ENCODE results near the gene KAT5. TPM values are rescaled to one million over a fixed set of nuclear protein-coding genes. Genes with fewer than 3 reads are reported as not detected.

KAT5 gene
- total and polyA plus RNA-seq, 2 of the 4 experiments (the other 2 are of a cell fraction), result 33.3 to 34.2 TPM

GRCh38 chr11:65672180-65672860, 39.7 kb upstream of the KAT5 start:
- Histone ChIP-seq H4K5ac (ENCODE audit: low read depth, low read length) (no peak overlapping the region), H2AFZ (replicated peaks; ENCODE audit: low read length, poor library complexity) (no peak overlapping the region), H3K56ac (ENCODE audit: extremely low read depth, insufficient read depth, low read length) (no peak overlapping the region), H3K18ac (ENCODE audit: low read depth, low read length) (no peak overlapping the region), H2BK15ac (ENCODE audit: low read depth, low read length) (no peak overlapping the region), H3K36me3 (ENCODE audit: control insufficient read depth, insufficient read depth, low read length) (no peaks in the 10 kb centered on the region), H3K4ac (ENCODE audit: low read depth, low read length) (no peak overlapping the region), H4K20me1 (ENCODE audit: insufficient read depth, low read length) (no peaks in the 10 kb centered on the region), H3K4me3 (ENCODE audit: insufficient read depth, low read depth, low read length) (no peak overlapping the region), H2AK9ac (replicated peaks; ENCODE audit: low read depth, low read length, poor library complexity) (no peak overlapping the region), H3K9me3 (ENCODE audit: control insufficient read depth, insufficient read depth, low read length) (no peaks in the 10 kb centered on the region), H2BK20ac (ENCODE audit: low read depth, low read length) (no peak overlapping the region), H4K8ac (ENCODE audit: low read depth in 2 of 2, low read length in 2 of 2) (no peak overlapping the region), H2AK5ac (ENCODE audit: low read depth, low read length) (no peak overlapping the region), H3K14ac (replicated peaks; ENCODE audit: low read depth, low read length) (no peak overlapping the region), H3K4me2 (ENCODE audit: low read depth, low read length) (no peak overlapping the region), H3K9me1 (ENCODE audit: insufficient read depth, low read length) (no peaks in the 10 kb centered on the region), H3K23ac (ENCODE audit: low read depth, low read length) (no peak overlapping the region), H2BK5ac (ENCODE audit: low read depth, low read length, poor library complexity, severe bottlenecking) (no peak overlapping the region), H3K9ac (ENCODE audit: low read depth, low read length) (no peak overlapping the region), H3K27ac (ENCODE audit: insufficient read depth, low read length) (no peak overlapping the region), H3K79me1 (ENCODE audit: low read depth in 1 of 2, low read length in 2 of 2) (no peaks in the 10 kb centered on the region), H3K27me3 (ENCODE audit: control insufficient read depth, insufficient read depth, low read length) (no peaks in the 10 kb centered on the region), H3K4me1 (ENCODE audit: control insufficient read depth, insufficient read depth, low read length) (no peaks in the 10 kb centered on the region), H2BK120ac (ENCODE audit: low read depth, low read length) (no peak overlapping the region), H4K91ac (ENCODE audit: insufficient read depth, low read depth, low read length) (no peak overlapping the region)
- TF ChIP-seq USF2 (IDR thresholded peaks at IDR 0.05; ENCODE audit: low read depth, low read length) (no peak), BHLHE40 (IDR thresholded peaks at IDR 0.05; ENCODE audit: low read depth, low read length) (no peak), MAFK (IDR thresholded peaks at IDR 0.05; ENCODE audit: low read depth, low read length) (no peak), MXI1 (IDR thresholded peaks at IDR 0.05; ENCODE audit: borderline replicate concordance, low read depth, low read length) (no peak), RCOR1 (IDR thresholded peaks at IDR 0.05; ENCODE audit: insufficient replicate concordance, low read length) (no peak), RAD21 (IDR thresholded peaks at IDR 0.05; ENCODE audit: low read length) (no peak)
- DNase-seq, result no peak
- ChIA-PET POLR2A (ENCODE audit: unreplicated experiment) (no interaction called here), CTCF (no interaction called here)
- no peak for ATAC-seq (ENCODE audit: low read depth)
- dilution Hi-C loops (cut with HindIII; ENCODE audit: low sequenced_read_pairs, unreplicated experiment), result no loop called here
- BruUV-seq (replicated peaks), result no TSS peak
- in situ Hi-C loops (cut with MboI; ENCODE audit: low sequenced_read_pairs), result no loop called here
- intact Hi-C loops (cut with micrococcal nuclease), result no loop called here
